Muscle layer of colon (tissue), 2 donors: Measurements from ENCODE around the gene TMCO2.
"Not testable (repeated sequence)": the region's sequence is repeated elsewhere in the genome, so short reads cannot be mapped to it uniquely, and the experiment has no call there.

ENCODE experiments used
- H3K27ac ChIP-seq: one replicate; pipeline ENCODE4 v1.7.0; 2013; ENCODE audit warnings: low read depth, mild to moderate bottlenecking, low read length, moderate library complexity
- H3K27me3 ChIP-seq, 2 donors: one replicate each; pipeline ENCODE4 v1.7.0; 2013; ENCODE audit warnings: low read length in 2 of 2, mild to moderate bottlenecking in 2 of 2; ENCODE audit not compliant: insufficient read depth in 2 of 2, control insufficient read depth in 1 of 2
- H3K36me3 ChIP-seq: one replicate; pipeline ENCODE4 v1.7.0; 2013; ENCODE audit warnings: mild to moderate bottlenecking, low read length; ENCODE audit not compliant: insufficient read depth
- H3K4me1 ChIP-seq: one replicate; pipeline ENCODE4 v1.7.0; 2013; ENCODE audit warnings: mild to moderate bottlenecking, low read length; ENCODE audit not compliant: insufficient read depth
- H3K4me3 ChIP-seq, 2 donors: one replicate each; pipeline ENCODE4 v1.7.0; 2013; ENCODE audit warnings: low read length in 2 of 2, low read depth in 1 of 2, mild to moderate bottlenecking in 1 of 2, moderate library complexity in 1 of 2
- H3K9ac ChIP-seq: one replicate; pipeline ENCODE4 v1.7.0; 2013; ENCODE audit warnings: low read length
- H3K9me3 ChIP-seq: one replicate; pipeline ENCODE4 v1.7.0; 2013; ENCODE audit warnings: mild to moderate bottlenecking, low read length
- donor health status: abdominal sarcoma.
- donor health status: Adenocarcinoma of cecum.

TMCO2 gene

DNA sequence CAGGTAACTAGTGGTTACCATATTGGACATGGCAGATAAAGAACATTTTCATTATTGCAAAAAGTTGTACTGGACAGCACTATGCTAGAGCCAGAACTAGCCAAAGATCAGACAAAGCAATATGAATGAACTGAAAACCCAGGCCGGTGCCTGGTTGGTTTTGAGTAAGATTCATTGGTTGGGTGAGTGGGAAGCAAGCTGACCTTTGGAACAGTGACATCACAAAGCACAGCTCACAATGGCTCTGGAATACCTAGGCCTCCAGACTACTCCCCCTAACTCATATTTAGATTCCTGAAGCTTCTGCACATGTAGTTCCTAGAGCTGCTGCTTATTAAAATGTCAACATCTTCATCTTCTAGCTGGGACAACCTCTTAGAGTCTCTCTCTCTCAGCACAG is at the start of gene TMCO2:
Gene TMCO2 (plus strand): TSS at position 283 of the 400 bp plus-strand sequence. CDS start 57 bp downstream, at position 340.
- Histone ChIP-seq H3K4me3 (no peak within 1 kb of the TSS), H3K9ac (no peak within 1 kb of the TSS), H3K4me1 (no peaks in the 10 kb centered on the region), H3K27me3 (no peaks in the 10 kb centered on the region), H3K9me3 (no peaks in the 10 kb centered on the region), H3K36me3 (no peaks in the 10 kb centered on the region), H3K27ac (no peak within 1 kb of the TSS)

DNA sequence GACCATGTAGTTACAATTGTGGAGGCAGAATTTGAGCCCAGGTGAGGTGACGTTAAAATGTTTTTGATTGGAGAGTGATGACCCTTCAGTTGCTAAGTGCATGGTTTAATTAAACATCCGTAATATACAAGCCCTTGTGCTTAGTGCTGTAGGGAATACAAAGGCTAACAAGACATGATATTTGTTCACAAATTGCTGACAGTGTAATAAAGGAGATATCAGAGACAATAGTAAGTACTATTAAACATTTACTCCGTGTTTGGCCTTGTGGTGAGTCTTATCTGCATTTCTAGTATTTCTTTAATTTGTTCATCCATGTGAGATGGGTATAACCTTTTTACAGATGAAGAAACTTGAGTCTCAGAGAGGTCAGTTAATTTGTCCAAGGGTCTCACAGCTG is 48.6 kb upstream of the TMCO2 start:
- Histone ChIP-seq H3K36me3 (peaks cover 12% of the 10 kb centered on the region), H3K4me3 (no peak overlapping the region), H3K27me3 (no peaks in the 10 kb centered on the region), H3K9me3 (no peaks in the 10 kb centered on the region), H3K9ac (no peak overlapping the region), H3K27ac (no peak overlapping the region), H3K4me1 (no peaks in the 10 kb centered on the region)

DNA sequence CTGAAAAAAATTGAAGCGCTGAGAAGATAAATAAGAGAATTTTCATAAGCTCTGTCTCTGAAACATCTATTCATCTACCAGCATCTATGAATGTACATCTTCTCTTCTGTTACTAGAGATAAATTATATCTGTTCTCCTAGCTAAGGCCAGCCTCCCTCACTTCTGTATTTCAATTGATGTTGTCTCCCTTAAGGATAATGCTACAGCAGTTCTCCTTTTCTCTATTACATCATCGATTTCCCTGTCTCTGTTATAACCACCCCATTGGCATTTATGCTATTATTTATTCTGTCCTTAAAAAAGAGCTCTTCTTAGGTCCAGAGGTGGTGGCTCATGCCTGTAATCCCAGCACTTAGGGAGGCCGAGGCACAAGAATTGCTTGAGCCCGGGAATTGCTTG is 42.9 kb upstream of the TMCO2 start:
- H3K36me3 ChIP-seq: peaks cover 22% of the 10 kb centered on the region
- no peaks in the 10 kb centered on the region for H3K9me3 ChIP-seq
- H3K27ac ChIP-seq: no peak overlapping the region
- H3K4me1 ChIP-seq: no peaks in the 10 kb centered on the region
- H3K27me3 ChIP-seq: no peaks in the 10 kb centered on the region
- H3K4me3 ChIP-seq: no peak overlapping the region
- H3K9ac ChIP-seq: no peak overlapping the region

DNA sequence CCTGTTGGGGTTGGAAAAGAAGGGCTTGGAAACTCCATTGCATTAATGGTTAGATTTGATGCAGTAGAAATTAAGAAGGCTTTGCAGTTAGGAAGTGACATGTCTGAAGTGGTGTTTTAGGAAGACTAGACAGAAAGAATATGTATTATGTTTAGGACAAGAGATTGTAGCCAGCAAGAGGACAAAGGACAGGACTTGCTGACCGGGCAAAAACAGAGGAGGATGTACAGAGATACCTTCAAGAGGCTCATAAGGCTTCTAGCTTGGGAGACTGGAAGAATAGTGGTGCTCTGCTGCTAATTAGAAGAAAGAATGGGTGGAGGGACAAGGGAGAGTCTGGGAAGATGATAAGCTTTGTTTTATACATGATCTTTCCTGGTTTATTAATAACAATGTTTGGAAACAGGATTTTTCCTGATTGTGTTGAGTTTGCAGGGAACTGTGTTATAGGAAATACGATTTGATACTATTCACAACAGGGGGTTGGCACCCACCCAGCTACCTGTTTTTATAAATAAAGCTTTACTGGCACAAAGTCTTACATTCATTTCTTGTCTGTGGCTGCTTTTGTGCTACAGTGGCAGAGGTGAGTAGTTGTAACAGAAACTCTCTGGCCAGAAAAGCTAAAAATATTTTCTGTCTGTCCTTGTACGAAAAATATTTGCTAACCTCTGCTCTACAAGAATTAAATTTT is 37.1 kb upstream of the TMCO2 start:
- Histone ChIP-seq H3K9ac (no peak overlapping the region), H3K9me3 (no peaks in the 10 kb centered on the region), H3K27ac (no peak overlapping the region), H3K36me3 (peaks cover 22% of the 10 kb centered on the region), H3K27me3 (no peaks in the 10 kb centered on the region), H3K4me1 (no peaks in the 10 kb centered on the region), H3K4me3 (no peak overlapping the region)

DNA sequence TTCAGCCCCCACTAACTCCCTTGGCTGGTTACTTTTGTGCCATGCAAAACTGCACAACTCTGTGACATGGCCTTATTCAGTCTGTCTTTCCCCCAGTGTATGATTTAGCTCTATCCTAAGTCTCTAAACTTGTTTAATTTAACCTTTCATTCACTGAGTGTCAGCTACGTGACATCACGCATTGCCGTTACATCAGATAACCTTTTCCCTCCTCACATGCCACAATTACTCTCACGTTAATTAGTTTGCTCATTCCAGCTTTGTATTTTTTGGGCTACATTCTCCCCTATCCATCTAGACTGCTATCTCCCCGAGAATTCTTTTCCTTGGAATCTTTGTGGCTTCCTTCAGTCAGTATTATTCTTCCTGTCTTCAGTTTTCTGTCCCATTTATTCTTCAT is 29.4 kb upstream of the TMCO2 start:
- no peak overlapping the region for H3K27ac ChIP-seq
- no peak overlapping the region for H3K9ac ChIP-seq
- H3K4me1 ChIP-seq: no peaks in the 10 kb centered on the region
- no peaks in the 10 kb centered on the region for H3K36me3 ChIP-seq
- H3K4me3 ChIP-seq: no peak overlapping the region
- no peaks in the 10 kb centered on the region for H3K27me3 ChIP-seq
- no peaks in the 10 kb centered on the region for H3K9me3 ChIP-seq

DNA sequence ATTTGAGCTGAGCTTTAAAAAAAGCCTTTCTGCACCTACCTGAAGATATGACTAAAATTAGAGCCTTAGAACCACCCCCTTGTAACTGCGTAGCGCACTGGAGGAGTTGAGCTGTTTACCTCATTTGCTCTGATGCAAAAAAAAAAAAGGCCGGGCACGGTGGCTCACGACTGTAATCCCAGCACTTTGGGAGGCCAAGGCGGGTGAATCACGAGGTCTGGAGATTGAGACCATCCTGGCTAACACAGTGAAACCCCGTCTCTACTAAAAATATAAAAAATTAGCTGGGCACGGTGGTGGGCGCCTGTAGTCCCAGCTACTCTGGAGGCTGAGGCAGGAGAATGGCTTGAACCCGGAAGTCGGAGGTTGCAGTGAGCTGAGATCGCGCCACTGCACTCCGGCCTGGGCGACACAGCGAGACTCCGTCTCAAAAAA is 26.2 kb upstream of the TMCO2 start:
- not testable (repeated sequence) for H3K27ac ChIP-seq, H3K9ac ChIP-seq, H3K4me3 ChIP-seq, H3K36me3 ChIP-seq, H3K27me3 ChIP-seq, H3K4me1 ChIP-seq, H3K9me3 ChIP-seq

DNA sequence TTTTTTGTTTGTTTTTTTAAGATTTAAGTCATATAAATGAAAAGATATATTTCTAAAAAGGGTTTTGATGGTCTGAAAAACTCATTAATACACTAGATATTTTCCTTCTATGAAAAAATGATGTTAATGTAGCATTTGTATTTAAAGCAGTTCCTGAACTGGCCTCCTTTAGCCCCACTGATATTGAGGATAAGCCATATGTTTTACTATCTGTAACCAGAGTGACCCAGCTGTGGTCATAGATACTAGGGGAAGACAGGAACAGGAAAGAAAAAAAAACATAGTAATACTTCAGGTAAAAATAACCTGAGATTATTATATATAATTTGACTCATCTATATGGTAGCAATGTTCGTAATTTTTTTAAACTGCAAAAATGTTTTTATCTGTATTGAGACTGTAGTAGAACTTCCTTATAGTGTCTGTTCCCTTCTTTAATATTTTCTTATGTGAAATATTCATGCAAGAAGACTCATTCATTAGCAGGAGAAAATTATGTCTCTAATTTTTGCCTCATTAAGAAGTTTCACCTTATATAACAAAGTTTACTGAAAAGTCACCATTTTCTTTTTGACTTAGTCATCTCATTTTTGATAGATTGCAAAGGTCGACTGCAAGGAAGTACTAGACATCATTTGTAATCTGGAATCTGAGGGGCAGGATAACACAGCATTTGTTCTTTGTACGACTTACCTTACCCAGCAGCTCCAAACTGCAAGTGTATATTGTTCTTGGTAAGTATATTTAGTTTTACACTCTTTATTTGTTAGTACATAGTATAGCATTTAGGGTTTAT is 25.6 kb upstream of the TMCO2 start:
- no peaks in the 10 kb centered on the region for H3K27me3 ChIP-seq
- no peak overlapping the region for H3K4me3 ChIP-seq
- H3K36me3 ChIP-seq: no peaks in the 10 kb centered on the region
- no peak overlapping the region for H3K9ac ChIP-seq
- no peak overlapping the region for H3K27ac ChIP-seq
- no peaks in the 10 kb centered on the region for H3K9me3 ChIP-seq
- H3K4me1 ChIP-seq: no peaks in the 10 kb centered on the region

DNA sequence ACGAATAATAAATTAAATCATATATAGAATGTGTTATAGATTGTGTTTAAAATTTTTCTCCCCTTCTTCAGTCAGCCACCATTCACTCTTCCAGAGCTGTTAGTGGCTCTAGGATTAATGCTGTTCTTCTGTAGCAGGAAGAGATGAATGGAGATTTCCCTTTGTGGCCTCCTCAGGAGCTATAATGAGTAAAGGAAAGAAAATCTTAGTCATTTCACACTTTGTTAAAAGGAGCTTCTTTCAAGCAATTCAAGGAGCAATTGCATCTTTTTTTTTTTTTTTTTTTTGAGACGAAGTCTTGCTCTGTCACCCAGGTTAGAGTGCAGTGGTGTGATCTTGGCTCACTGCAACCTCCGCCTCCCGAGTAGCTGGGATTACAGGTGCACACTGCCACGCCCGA is 23.7 kb upstream of the TMCO2 start:
- Histone ChIP-seq H3K27me3 (no peaks in the 10 kb centered on the region), H3K27ac (no peak overlapping the region), H3K36me3 (no peaks in the 10 kb centered on the region), H3K4me1 (no peaks in the 10 kb centered on the region), H3K9ac (no peak overlapping the region), H3K4me3 (no peak overlapping the region), H3K9me3 (no peaks in the 10 kb centered on the region)

DNA sequence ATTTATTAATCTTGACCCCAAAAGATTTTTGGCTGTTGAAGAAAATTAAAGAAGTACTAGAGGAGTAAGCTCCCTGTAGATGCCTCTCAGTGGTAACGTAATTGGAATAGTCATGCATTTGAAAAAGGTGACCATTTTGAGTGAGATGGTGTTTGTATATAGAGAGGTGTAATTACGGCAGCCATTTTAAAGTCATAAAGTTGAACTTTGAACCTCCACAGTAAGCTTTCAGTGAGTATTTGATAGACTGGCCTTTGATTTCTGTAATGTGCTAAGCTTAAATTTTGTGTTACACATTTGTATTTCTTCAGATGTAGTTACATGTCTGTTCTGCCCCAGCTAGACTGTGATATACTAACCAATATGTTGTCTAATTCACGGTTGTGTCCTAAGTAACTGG is 21.5 kb upstream of the TMCO2 start:
- no peak overlapping the region for H3K4me3 ChIP-seq
- H3K36me3 ChIP-seq: no peaks in the 10 kb centered on the region
- no peaks in the 10 kb centered on the region for H3K27me3 ChIP-seq
- H3K4me1 ChIP-seq: no peaks in the 10 kb centered on the region
- no peak overlapping the region for H3K27ac ChIP-seq
- H3K9me3 ChIP-seq: no peaks in the 10 kb centered on the region
- no peak overlapping the region for H3K9ac ChIP-seq

DNA sequence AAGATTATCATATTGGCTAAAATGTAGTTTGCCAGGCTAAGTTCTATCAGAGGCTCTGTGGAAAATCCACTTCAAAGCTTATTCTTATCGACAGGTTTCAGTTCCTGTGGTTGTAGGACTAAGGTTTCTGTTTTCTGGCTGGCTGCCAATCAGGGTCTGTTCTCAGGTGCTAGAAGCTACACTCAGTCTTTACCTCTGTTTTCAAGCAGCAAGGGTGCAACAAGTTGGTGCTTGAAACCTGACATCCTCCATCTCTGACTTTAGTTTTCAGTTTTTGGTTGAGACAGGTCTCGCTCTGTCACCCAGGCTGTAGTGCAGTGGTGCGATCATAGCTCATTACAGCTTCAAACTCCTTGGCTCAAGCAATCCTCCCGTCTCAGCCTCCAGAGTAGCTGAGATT is 15.3 kb upstream of the TMCO2 start:
- no peaks in the 10 kb centered on the region for H3K27me3 ChIP-seq
- H3K36me3 ChIP-seq: peaks cover 43% of the 10 kb centered on the region
- no peak overlapping the region for H3K4me3 ChIP-seq
- no peaks in the 10 kb centered on the region for H3K4me1 ChIP-seq
- no peak overlapping the region for H3K27ac ChIP-seq
- no peaks in the 10 kb centered on the region for H3K9me3 ChIP-seq
- no peak overlapping the region for H3K9ac ChIP-seq

DNA sequence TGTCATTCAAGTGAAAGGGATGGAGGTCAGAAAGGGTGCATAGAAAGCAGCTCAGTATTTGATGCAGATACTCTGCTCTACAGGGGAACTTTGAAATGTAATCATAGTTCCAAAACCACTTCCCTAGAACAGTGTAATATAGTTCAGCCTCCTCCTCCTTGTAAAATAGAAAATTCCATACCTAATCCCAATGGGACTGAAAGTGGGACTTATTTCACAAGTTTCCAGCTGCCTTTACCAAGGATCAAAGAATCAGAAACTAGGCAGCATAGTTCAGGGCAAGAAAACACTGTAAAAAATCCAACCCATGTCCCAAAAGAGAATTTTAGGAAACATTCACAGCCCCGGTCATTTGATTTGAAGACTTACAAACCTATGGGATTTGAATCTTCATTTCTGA is 8.1 kb upstream of the TMCO2 start:
- H3K4me3 ChIP-seq: no peak overlapping the region
- H3K9ac ChIP-seq: no peak overlapping the region
- H3K27me3 ChIP-seq: no peaks in the 10 kb centered on the region
- no peak overlapping the region for H3K27ac ChIP-seq
- H3K9me3 ChIP-seq: no peaks in the 10 kb centered on the region
- peaks cover 38% of the 10 kb centered on the region for H3K36me3 ChIP-seq
- no peaks in the 10 kb centered on the region for H3K4me1 ChIP-seq

DNA sequence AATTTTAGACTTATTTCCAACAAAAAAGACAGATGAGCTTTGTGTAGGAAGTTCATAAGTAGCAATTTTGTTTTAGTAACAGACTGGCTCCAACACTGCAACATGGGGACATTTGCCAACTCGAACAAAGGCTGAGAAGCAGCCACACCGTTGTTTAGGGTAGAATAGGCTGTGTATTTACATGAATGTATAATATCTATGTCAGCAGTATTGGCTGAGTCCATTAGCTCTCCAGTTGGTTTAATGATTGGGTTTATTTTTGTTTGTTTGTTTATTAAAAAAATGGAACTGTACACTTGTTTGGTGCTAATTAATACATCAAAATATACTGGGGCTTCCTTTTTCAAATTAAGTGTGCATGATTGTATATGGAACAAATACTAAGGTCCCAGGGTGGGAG is 7.3 kb upstream of the TMCO2 start:
- Histone ChIP-seq H3K27me3 (no peaks in the 10 kb centered on the region), H3K27ac (no peak overlapping the region), H3K4me3 (no peak overlapping the region), H3K4me1 (no peaks in the 10 kb centered on the region), H3K9me3 (no peaks in the 10 kb centered on the region), H3K36me3 (peaks cover 36% of the 10 kb centered on the region), H3K9ac (no peak overlapping the region)
